ENCODE results near the gene SLC6A7.

GRCh38 chr5:150197476-150197875 is 7.6 kb downstream of the SLC6A7 start:
- no peak for TF ChIP-seq CTCF (IDR thresholded peaks at IDR 0.05; ENCODE audit: low read depth, low read length, poor library complexity, severe bottlenecking)
- no peak for TF ChIP-seq EZH2phosphoT487 (IDR thresholded peaks at IDR 0.05; ENCODE audit: borderline replicate concordance, low read length)

Data from DOHH2 (cell line).